Stimulated activated CD4-positive, alpha-beta T cell treated with anti-CD3 and anti-CD28 coated beads, Interleukin-4, amount 100 ng/mL, for 24 hours (primary cell): Measurements from ENCODE around the gene OR6Q1.
"Not testable (repeated sequence)": the region's sequence is repeated elsewhere in the genome, so short reads cannot be mapped to it uniquely, and the experiment has no call there.

Source experiments
- DNase-seq: peaks from one replicate; pipeline ENCODE4 v3.0.0-alpha.2; 2020

The OR6Q1 gene

GRCh38 chr11:58030653-58031052, at the start of gene OR6Q1:
Gene OR6Q1 (plus strand): TSS chr11:58030953. CDS start chr11:58030953, 0 bp downstream.
- DNase-seq, result no peak

DNA sequence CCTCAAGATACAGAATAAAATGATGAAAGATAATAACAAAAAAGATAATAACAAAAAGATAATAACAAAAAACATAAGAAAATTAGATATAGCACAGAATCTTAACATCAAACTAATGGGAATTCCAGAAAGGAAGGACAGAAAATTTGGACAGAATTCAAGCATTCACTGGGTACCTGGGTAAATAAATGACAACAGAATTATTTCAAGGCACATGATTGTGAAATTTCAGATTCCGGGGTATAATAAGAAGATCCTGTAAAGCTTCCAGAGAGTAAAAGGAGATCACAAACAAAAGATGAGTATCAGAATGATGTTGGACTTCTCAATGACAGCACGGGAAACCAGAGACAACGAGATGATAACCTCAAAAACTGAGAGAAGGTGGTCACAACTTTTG, 49.2 kb upstream of the OR6Q1 start:
- DNase-seq, result no peak

DNA sequence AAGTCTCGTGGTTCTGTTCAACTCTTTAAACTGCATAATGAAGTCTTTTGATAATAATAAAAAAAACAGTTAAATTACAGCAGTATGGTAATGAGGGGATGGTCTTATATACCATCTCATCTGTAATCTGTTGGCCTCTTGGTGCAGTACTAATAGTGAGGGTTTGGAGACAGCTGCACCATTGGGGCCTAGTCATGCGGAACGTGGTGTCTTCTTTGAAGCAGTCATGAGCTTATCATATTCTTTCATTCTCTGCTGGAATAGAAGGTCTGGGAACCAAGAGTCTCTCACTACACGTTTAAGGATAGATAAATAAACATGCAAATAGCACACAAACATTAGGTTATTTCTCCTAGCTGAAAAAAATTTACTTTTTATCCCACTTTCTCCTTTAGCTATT, 48.0 kb upstream of the OR6Q1 start:
- no peak for DNase-seq

- no peak for DNase-seq
Measured at GRCh38 chr11:57983191-57983590, 47.6 kb upstream of the OR6Q1 start.

DNA sequence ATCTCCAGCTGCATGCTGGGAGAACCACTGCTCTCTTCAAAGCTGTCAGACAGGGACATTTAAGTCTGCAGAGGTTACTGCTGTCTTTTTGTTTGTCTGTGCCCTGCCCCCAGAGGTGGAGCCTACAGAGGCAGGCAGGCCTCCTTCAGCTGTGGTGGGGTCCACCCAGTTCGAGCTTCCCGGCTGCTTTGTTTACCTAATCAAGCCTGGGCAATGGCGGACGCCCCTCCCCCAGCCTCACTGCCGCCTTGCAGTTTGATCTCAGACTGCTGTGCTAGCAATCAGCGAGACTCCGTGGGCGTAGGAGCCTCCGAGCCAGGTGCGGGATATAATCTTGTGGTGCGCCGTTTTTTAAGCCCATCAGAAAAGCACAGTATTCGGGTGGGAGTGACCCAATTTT, 31.2 kb upstream of the OR6Q1 start:
- not testable (repeated sequence) for DNase-seq

DNA sequence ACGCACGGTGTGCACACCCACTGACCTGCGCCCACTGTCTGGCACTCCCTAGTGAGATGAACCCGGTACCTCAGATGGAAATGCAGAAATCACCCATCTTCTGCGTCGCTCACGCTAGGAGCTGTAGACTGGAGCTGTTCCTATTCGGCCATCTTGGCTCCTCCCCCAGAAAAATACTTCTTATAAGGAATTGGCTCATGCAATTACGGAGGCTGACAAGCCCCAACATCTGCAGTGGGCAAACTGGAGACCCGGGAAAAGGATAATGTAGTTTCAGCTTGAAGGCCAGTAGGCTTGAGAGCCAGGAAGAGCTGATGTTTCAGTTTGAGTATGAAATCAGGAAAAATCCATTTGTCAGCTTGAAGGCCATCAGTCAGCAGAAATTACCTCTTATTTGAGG, 30.7 kb upstream of the OR6Q1 start:
- not testable (repeated sequence) for DNase-seq

DNA sequence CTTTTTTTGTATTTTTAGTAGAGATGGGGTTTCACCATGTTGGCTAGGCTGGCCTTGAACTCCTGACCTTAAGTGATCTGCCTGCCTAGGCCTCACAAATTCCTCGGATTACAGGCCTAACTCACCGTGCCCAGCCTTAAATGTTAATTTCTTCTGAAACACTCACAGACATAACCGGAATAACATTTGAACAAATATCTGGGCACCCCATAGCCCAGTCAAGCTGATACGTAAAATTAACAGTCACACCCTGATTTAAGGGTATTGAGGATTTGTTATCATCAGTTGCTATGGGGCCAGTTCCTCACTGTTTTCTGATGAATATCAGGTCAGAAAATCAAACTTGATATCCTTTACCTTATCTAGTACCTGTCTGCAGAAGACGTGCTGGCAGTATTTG, 30.1 kb upstream of the OR6Q1 start:
- DNase-seq, result no peak

DNA sequence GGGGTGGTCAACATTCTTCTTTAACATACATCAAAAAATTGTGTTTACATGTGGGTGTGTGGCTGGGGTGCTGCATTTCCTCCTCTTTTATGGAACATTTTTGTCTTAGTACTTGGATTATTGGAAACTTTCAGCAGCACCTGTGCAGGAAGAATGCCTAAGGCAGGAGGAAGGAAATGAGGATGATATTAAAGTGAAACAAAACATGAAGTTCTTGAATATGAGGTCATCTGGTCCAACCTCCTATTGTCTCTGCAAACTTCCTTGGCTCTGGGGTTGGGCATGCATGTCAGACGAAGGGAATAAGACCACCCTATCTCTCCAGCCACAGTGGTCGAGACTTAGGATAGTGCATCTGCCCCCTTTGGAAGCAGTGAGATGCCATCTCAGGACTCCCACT, 27.7 kb upstream of the OR6Q1 start:
- DNase-seq, result no peak

DNA sequence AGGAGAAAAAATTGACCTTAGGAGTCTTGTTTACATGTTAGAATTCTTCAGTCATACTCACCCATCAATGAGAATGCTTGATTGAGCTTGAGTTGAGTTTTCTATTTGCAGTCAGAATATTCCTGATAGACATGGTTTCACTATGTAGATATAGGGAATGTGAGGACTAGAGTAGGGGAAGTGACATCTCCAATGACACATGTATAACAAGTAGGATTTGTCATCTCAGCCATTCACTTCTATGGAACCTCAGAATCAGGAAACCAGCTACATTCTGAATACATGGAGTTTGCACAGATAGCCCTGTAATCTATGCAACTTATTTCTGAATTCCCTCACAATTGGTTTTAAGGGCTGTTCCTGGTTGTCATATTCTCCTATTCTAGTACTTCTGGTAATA, 27.2 kb upstream of the OR6Q1 start:
- no peak for DNase-seq

GRCh38 chr11:58004664-58005063, 26.1 kb upstream of the OR6Q1 start:
- no peak for DNase-seq

DNA sequence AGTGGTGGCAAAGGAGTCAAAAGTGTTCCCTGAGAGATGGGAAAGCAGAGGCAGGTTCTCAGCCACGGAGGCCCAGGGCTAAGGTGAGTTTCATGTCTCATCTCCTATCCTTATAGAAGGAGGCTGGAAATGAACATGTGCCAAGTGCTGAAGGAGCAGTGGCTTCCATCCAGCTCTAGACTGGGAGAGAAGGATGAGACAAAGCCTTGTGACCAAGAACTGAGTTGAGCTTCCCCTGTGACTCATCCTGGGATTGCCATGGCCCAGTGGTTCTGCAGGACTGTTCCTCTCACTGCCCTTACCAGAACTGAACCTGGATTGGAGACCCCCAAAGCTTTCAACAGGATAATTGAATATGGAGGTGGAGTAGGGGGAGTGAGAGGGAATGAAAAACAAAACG, 23.8 kb upstream of the OR6Q1 start:
- no peak for DNase-seq

DNA sequence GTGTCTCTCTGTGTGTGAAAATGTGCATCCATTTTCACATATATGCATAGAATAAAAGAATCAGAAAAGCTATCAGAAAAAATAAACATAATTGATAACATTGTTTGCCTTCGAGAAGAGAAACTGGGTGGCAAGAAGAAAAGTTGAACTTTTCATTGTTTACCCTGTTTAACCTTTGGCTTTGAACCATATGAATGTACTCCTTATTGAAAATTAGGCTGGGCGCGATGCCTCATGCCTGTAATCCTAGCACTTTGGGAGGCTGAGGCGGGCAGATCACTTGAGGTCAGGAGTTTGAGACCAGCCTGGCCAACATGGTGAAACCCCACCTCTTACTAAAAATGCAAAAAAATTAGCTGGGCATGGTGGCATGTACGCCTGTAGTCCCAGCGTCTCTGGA, 19.0 kb upstream of the OR6Q1 start:
- DNase-seq, result no peak

DNA sequence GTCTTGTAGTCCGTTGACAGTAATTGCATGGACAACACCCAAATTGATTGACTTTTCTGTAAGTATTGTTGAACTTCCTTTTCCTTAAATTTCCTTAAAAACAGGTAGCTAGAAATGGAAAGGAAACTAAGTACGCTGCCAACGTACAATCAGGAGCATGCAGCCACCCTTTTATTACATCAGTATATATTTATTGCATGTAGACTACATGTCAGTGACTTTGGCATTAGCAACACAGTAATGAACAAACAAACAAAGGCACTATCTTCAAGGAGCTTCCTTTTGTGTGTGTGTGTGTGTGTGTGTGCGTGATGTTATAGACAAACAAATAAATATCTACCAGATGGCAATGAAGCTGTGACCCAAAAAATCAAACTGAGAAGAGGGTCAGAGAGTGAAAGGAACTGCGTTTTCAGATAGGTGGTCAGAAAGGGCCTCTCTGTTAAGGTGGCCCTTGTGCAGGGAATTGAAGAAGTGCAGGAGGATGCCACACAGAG, 7.3 kb upstream of the OR6Q1 start, which contains the start of gene OR9Q1:
Gene OR9Q1 (plus strand): TSS at position 447 of the 497 bp plus-strand sequence. CDS start 155,564 bp downstream, outside the sequence.
- no peak for DNase-seq

GRCh38 chr11:58024601-58025091, 6.1 kb upstream of the OR6Q1 start:
- DNase-seq, result no peak

DNA sequence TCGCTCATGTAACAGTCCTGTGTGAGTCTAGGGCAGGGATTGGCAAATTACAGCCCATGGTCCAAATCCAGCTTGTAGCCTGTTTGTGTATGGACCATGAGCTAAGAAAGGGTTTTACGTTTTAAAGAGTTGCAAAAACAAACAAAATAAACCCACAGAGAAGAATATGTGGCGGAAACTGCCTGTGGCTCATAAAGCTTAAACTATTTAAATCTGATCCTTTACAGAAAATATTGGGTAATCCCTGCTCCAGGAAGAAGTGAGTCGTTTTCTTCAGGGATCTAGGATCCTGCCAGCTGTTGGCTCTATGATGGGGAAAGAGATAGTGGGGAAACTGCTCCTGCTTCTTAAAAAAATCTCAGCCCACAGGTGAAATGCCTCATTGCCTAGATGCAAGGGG, 3.4 kb upstream of the OR6Q1 start:
- no peak for DNase-seq

GRCh38 chr11:58028687-58029411, 1.9 kb upstream of the OR6Q1 start:
- no peak for DNase-seq

DNA sequence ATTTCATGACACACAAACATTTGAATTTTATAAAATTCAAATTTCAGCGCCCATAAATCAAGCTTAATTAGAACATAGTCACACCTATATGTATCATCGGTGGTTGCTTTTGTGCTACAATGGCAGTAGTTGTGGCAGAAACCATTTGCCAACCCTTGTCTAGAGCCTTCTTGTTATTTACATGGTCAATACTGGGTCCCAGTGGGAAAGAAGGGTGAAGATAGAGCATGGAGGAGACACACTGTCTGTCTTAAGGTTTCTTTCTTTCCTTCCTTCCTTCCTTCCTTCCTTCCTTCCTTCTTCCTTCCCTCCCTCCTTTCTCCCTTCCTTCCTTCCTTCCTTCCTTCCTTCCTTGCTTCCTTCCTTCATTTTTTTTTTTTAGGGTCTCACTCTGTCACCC, 3.7 kb downstream of the OR6Q1 start:
- no peak for DNase-seq

GRCh38 chr11:58039589-58039988, 8.8 kb downstream of the OR6Q1 start:
- DNase-seq, result no peak

DNA sequence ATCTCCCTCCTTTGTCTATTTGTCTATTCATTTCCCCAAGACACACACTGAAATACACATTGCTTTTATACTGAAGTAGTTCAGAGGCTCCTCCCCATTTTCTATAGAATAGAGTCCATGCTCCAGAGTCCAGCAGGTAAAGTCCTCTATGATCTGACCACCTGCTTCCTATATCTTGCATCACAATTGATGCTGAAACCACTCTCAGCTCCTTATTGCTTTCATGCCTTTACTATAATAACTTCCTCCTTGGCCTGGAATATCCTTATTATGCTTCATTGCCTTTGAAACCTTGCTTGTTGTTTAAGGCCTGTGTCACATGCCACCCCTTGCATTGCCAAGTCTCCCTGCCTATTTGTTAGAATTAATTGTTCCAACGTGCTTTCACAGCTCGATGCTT, 12.6 kb downstream of the OR6Q1 start:
- no peak for DNase-seq

DNA sequence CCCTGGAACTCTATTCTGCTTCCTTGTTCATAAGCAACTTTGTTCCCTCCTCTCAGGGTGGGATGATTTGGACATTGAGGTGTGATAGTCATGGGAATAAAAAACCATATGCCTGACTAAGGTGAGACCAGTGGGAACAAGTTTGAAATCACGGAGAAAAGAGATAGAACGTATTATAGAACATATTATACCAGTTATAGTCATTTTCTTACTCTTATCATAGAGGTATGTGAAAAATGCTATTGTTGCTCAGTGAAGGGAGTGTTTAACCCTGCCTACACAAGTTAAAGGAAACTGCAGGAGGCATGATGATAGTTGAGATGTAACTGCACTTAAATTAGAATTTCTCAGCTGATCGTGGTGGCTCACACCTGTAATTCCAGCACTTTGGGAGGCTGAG, 15.5 kb downstream of the OR6Q1 start:
- DNase-seq, result no peak

- DNase-seq, result no peak
Measured at GRCh38 chr11:58047818-58048217, 17.1 kb downstream of the OR6Q1 start.

GRCh38 chr11:58055806-58056401, 25.2 kb downstream of the OR6Q1 start:
- DNase-seq, result no peak

GRCh38 chr11:58057481-58057880, 26.7 kb downstream of the OR6Q1 start:
- DNase-seq, result no peak

GRCh38 chr11:58058276-58059006, 27.7 kb downstream of the OR6Q1 start:
- DNase-seq, result no peak
